ENCODE measurements around the gene TXNL1.
"Not testable (repeated sequence)": the region's sequence is repeated elsewhere in the genome, so short reads cannot be mapped to it uniquely, and the experiment has no call there.

Gene TXNL1

DNA sequence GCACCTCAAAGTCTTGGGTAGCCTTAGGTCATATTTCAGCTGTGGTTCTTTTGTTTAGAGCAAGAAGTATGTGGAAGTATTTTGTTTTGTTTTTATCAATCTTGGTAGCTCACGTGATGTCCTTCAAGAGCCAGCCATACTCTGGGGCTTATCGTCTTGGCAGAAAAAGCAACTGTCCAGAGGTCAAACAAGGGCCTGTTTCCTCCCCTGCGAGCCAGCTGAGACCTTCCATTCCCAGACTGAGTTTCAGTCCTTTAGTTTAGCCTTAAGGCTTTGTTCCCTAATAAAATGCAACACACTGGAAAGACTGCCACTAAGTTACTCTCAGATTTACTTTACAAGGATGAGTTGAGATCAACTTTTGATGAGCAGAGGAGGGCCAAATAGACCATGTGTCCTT is 63.5 kb downstream of the TXNL1 start:
- no peak overlapping the region for H3K4me3 ChIP-seq (replicated peaks; ENCODE audit: insufficient read depth, low read length)
- TF ChIP-seq, protein P1, sequence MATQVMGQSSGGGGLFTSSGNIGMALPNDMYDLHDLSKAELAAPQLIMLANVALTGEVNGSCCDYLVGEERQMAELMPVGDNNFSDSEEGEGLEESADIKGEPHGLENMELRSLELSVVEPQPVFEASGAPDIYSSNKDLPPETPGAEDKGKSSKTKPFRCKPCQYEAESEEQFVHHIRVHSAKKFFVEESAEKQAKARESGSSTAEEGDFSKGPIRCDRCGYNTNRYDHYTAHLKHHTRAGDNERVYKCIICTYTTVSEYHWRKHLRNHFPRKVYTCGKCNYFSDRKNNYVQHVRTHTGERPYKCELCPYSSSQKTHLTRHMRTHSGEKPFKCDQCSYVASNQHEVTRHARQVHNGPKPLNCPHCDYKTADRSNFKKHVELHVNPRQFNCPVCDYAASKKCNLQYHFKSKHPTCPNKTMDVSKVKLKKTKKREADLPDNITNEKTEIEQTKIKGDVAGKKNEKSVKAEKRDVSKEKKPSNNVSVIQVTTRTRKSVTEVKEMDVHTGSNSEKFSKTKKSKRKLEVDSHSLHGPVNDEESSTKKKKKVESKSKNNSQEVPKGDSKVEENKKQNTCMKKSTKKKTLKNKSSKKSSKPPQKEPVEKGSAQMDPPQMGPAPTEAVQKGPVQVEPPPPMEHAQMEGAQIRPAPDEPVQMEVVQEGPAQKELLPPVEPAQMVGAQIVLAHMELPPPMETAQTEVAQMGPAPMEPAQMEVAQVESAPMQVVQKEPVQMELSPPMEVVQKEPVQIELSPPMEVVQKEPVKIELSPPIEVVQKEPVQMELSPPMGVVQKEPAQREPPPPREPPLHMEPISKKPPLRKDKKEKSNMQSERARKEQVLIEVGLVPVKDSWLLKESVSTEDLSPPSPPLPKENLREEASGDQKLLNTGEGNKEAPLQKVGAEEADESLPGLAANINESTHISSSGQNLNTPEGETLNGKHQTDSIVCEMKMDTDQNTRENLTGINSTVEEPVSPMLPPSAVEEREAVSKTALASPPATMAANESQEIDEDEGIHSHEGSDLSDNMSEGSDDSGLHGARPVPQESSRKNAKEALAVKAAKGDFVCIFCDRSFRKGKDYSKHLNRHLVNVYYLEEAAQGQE (IDR thresholded peaks at IDR 0.05; ENCODE audit: insufficient replicate concordance, low read depth) = no peak
- TF ChIP-seq SPI1 (IDR thresholded peaks at IDR 0.05; ENCODE audit: borderline replicate concordance, low read depth) (no peak), POLR2AphosphoS5 (IDR thresholded peaks at IDR 0.05; ENCODE audit: low read depth) (no peak), GABPA (IDR thresholded peaks at IDR 0.05; ENCODE audit: low read depth) (no peak)
- TF ChIP-seq, protein P2, sequence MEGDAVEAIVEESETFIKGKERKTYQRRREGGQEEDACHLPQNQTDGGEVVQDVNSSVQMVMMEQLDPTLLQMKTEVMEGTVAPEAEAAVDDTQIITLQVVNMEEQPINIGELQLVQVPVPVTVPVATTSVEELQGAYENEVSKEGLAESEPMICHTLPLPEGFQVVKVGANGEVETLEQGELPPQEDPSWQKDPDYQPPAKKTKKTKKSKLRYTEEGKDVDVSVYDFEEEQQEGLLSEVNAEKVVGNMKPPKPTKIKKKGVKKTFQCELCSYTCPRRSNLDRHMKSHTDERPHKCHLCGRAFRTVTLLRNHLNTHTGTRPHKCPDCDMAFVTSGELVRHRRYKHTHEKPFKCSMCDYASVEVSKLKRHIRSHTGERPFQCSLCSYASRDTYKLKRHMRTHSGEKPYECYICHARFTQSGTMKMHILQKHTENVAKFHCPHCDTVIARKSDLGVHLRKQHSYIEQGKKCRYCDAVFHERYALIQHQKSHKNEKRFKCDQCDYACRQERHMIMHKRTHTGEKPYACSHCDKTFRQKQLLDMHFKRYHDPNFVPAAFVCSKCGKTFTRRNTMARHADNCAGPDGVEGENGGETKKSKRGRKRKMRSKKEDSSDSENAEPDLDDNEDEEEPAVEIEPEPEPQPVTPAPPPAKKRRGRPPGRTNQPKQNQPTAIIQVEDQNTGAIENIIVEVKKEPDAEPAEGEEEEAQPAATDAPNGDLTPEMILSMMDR (IDR thresholded peaks at IDR 0.05; ENCODE audit: insufficient read depth, low read length) = no peak
- H3K27ac ChIP-seq (replicated peaks) = no peak overlapping the region
- no peak for DNase-seq (ENCODE audit: low read depth in 1 of 2, low spot score in 1 of 2)
- no peaks in the 10 kb centered on the region for H3K27me3 ChIP-seq (ENCODE audit: insufficient read depth, poor library complexity, severe bottlenecking)

DNA sequence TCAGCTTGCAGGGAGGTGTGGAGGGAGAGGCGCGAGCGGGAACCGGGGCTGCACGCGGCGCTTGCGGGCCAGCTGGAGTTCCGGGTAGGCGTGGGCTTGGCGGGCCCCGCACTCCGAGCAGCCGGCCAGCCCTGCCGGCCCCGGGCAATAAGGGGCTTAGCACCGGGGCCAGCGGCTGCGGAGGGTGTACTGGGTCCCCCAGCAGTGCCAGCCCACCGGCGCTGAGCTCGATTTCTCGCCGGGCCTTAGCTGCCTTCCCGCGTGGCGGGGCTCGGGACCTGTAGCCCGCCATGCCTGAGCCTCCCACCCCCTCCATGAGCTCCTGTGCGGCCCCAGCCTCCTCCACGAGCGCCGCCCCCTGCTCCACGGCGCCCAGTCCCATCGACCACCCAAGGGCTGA is 66.1 kb downstream of the TXNL1 start:
- not testable (repeated sequence) for H3K4me3 ChIP-seq (replicated peaks; ENCODE audit: insufficient read depth, low read length)

DNA sequence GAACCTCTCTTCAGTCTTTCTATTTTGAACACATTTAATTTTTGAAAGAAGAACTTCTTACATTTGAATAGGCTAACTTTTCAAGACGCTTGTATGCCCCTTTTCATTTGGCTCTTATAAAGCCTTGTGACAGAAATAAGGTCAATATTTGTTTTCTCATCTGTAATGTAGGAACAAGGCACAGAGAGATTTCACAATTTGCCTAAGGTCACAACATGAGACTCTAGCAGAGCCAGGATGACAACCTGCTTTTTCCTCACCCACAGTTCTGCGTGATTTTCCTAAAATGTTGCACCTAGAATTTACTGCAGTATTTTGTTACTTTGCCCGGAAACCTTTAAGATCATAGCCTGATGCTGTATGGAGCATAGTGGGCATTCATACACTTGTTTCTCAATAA is 67.4 kb downstream of the TXNL1 start:
- TF ChIP-seq GABPA (IDR thresholded peaks at IDR 0.05; ENCODE audit: low read depth) (no peak), SPI1 (IDR thresholded peaks at IDR 0.05; ENCODE audit: borderline replicate concordance, low read depth) (no peak), POLR2AphosphoS5 (IDR thresholded peaks at IDR 0.05; ENCODE audit: low read depth) (no peak)
- TF ChIP-seq, protein P1 (IDR thresholded peaks at IDR 0.05; ENCODE audit: insufficient replicate concordance, low read depth) = no peak
- TF ChIP-seq, protein P2 (IDR thresholded peaks at IDR 0.05; ENCODE audit: insufficient read depth, low read length) = no peak
- no peak for DNase-seq (ENCODE audit: low read depth in 1 of 2, low spot score in 1 of 2)
- no peak overlapping the region; the same call in 1 of the 2 replicates for H3K27ac ChIP-seq (replicated peaks)

More for the DNA sequence above, 66.1 kb downstream of the TXNL1 start:
- not testable (repeated sequence) for DNase-seq (ENCODE audit: low read depth in 1 of 2, low spot score in 1 of 2); H3K27ac ChIP-seq (replicated peaks); H3K27me3 ChIP-seq (ENCODE audit: insufficient read depth, poor library complexity, severe bottlenecking)

DNA sequence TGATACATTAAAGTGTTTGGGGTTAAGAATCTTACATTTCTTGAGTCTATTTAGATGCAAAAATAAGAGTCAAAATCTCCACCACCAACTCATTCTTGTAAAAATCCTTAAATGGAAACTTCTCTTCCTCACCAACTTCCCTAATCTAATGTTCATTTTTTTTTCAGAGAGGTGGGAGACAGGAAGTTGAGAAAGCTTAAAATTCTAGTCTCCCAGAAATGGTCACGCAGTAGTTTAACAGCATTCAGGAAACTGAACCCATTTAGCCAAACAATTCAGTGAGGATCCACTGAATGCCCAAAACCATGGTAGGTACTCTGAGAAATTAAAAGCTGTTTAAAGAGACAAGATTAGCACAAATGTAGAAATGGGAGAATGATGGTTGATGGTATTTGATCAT is 69.0 kb downstream of the TXNL1 start:
- DNase-seq (ENCODE audit: low read depth in 1 of 2, low spot score in 1 of 2) = no peak
- H3K27me3 ChIP-seq (ENCODE audit: insufficient read depth, poor library complexity, severe bottlenecking) = no peaks in the 10 kb centered on the region
- no peak overlapping the region for H3K4me3 ChIP-seq (replicated peaks; ENCODE audit: insufficient read depth, low read length)
- peak overlapping the region; percentile 39 for H3K27ac ChIP-seq (replicated peaks)
- no peak for TF ChIP-seq POLR2AphosphoS5 (IDR thresholded peaks at IDR 0.05; ENCODE audit: low read depth)
- TF ChIP-seq SPI1 (IDR thresholded peaks at IDR 0.05; ENCODE audit: borderline replicate concordance, low read depth) = no peak
- TF ChIP-seq, protein P2 (IDR thresholded peaks at IDR 0.05; ENCODE audit: insufficient read depth, low read length) = no peak
- TF ChIP-seq, protein P1 (IDR thresholded peaks at IDR 0.05; ENCODE audit: insufficient replicate concordance, low read depth) = no peak
- no peak for TF ChIP-seq GABPA (IDR thresholded peaks at IDR 0.05; ENCODE audit: low read depth)

More for the DNA sequence above, 67.4 kb downstream of the TXNL1 start:
- no peaks in the 10 kb centered on the region for H3K27me3 ChIP-seq (ENCODE audit: insufficient read depth, poor library complexity, severe bottlenecking)
- no peak overlapping the region for H3K4me3 ChIP-seq (replicated peaks; ENCODE audit: insufficient read depth, low read length)

Data from HL-60 (cell line).